Lower leg skin (tissue), 3 donors: ENCODE measurements around the gene SNTG2.

Experiments used
- POLR2A ChIP-seq, 2 donors: fragments of 450-650 bp; IDR thresholded peaks; one replicate each; pipeline ENCODE4 v1.6.1; 2016 to 2017; ENCODE audit warnings: antibody characterized with exemption in 2 of 2, mild to moderate bottlenecking in 1 of 2, moderate library complexity in 1 of 2
- TF ChIP-seq, protein P1 (sequence below), 3 donors: fragments of 450-650 bp; IDR thresholded peaks; one replicate each; pipeline ENCODE4 v1.5.1; 2016; ENCODE audit warnings: antibody characterized with exemption in 3 of 3, mild to moderate bottlenecking in 3 of 3, moderate library complexity in 2 of 3

DNA sequence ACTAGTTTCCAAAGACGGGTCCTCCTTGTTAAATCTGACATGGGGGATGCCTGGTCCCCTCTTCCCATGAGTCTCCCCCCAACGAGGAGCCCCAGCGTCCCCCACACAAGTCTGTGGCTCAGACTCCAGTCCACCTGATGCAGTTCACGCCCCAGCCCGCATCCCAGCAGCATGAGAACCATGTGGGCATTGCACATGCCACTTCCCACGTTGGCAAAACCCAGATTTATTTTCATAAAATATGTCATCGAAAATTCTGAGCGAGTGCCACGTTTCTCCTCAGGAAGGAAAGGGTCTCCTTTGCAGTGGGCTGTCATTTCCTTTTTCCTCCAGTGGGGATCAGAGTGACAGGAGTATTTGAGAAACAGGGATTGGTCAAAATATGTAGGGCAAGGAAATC is 417.0 kb downstream of the SNTG2 start:
- TF ChIP-seq, protein P1, sequence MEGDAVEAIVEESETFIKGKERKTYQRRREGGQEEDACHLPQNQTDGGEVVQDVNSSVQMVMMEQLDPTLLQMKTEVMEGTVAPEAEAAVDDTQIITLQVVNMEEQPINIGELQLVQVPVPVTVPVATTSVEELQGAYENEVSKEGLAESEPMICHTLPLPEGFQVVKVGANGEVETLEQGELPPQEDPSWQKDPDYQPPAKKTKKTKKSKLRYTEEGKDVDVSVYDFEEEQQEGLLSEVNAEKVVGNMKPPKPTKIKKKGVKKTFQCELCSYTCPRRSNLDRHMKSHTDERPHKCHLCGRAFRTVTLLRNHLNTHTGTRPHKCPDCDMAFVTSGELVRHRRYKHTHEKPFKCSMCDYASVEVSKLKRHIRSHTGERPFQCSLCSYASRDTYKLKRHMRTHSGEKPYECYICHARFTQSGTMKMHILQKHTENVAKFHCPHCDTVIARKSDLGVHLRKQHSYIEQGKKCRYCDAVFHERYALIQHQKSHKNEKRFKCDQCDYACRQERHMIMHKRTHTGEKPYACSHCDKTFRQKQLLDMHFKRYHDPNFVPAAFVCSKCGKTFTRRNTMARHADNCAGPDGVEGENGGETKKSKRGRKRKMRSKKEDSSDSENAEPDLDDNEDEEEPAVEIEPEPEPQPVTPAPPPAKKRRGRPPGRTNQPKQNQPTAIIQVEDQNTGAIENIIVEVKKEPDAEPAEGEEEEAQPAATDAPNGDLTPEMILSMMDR (IDR thresholded peaks at IDR 0.05) = no peak
- TF ChIP-seq POLR2A (IDR thresholded peaks at IDR 0.05) = no peak
